ENCODE measurements around the gene LY9.

The LY9 gene

DNA sequence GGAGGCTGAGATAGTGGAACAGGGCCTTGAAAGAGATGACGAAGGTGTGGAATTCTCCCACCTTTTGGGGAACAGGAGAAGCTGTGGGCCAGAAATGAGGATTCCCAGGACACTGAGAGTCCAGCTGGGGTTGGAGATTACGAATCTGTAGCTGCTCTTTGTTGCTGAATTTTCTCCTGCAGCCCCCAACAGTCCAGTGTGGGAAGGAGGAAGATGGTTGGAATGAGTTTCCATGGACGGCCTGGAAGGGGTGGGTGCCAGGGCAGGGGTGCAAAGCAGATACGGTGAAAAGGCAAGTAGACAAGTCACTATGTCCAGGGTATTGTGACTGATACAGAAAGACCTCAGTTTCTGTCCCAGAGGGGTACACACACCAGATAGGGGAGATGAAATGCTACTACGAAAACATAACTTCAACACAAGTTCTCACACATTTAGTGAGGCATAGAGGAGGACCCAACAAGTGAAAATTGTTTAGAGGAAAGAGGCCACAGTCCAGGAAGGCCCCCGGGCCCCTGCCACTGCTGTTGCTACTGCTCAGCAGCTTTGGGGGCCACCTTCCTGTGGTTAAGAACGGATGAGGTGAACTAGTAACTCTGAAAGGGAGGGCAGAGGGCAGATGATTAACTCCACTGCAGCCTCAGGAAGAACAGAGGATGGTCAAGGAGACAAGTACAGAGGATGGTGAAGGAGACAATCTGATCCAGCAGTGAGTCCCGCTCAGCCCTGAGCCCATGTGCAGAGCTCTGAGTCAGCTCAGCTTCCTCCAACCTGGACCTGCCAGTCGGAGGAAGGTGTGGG lies 59.4 kb downstream of the LY9 start:
- no peak for DNase-seq
- no peaks in the 10 kb centered on the region for H3K9me3 Mint-ChIP-seq

DNA sequence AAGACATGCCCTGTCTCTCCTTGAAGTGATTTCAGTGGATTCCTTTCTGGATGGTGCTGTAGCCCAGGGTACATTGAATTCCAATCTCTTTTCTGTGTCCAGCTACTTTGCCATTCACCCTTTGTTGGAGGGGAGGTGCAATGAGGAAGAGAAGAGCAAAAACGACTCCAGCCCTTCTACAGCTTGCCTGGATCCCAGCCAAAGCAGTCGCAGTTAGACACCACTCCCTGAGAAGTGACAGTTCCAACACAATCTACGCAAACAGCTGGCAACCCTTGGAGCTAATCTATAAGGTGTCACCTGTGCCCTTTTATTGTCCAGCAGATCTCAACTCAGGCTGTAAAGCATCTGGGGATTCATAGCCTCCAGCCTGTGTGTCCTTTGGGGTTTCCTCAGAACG lies 62.1 kb downstream of the LY9 start:
- H3K9me3 Mint-ChIP-seq, result no peaks in the 10 kb centered on the region
- H3K4me3 Mint-ChIP-seq, result no peak overlapping the region
- no peaks in the 10 kb centered on the region for H3K36me3 Mint-ChIP-seq (ENCODE audit: low read depth)
- no peak for DNase-seq
- no peak overlapping the region for H3K27ac Mint-ChIP-seq
- H3K27me3 Mint-ChIP-seq (ENCODE audit: low read depth, poor library complexity), result peaks cover 5% of the 10 kb centered on the region
- no peak for TF ChIP-seq CTCF (IDR thresholded peaks at IDR 0.05)
- peaks cover 27% of the 10 kb centered on the region for H3K4me1 Mint-ChIP-seq

More for the DNA sequence above, 59.4 kb downstream of the LY9 start:
- H3K27ac Mint-ChIP-seq, result no peak overlapping the region
- no peak overlapping the region for H3K4me3 Mint-ChIP-seq
- H3K27me3 Mint-ChIP-seq (ENCODE audit: low read depth, poor library complexity), result peaks cover 5% of the 10 kb centered on the region
- no peak for TF ChIP-seq CTCF (IDR thresholded peaks at IDR 0.05)
- H3K4me1 Mint-ChIP-seq, result peaks cover 3% of the 10 kb centered on the region
- no peaks in the 10 kb centered on the region for H3K36me3 Mint-ChIP-seq (ENCODE audit: low read depth)

GRCh38 chr1:160858507-160858906 lies 62.5 kb downstream of the LY9 start:
- no peak for DNase-seq
- peaks cover 28% of the 10 kb centered on the region for H3K4me1 Mint-ChIP-seq
- no peak overlapping the region for H3K27ac Mint-ChIP-seq
- no peak for TF ChIP-seq CTCF (IDR thresholded peaks at IDR 0.05)
- H3K4me3 Mint-ChIP-seq, result no peak overlapping the region
- H3K27me3 Mint-ChIP-seq (ENCODE audit: low read depth, poor library complexity), result peaks cover 5% of the 10 kb centered on the region
- H3K36me3 Mint-ChIP-seq (ENCODE audit: low read depth), result no peaks in the 10 kb centered on the region
- H3K9me3 Mint-ChIP-seq, result no peaks in the 10 kb centered on the region

- TF ChIP-seq CTCF (IDR thresholded peaks at IDR 0.05), result no peak
- Mint-ChIP-seq H3K27me3 (ENCODE audit: low read depth, poor library complexity) (peaks cover 5% of the 10 kb centered on the region), H3K9me3 (no peaks in the 10 kb centered on the region), H3K4me3 (no peak overlapping the region), H3K4me1 (peaks cover 28% of the 10 kb centered on the region), H3K36me3 (ENCODE audit: low read depth) (no peaks in the 10 kb centered on the region), H3K27ac (no peak overlapping the region)
- no peak for DNase-seq
Measured at GRCh38 chr1:160859166-160859565, 63.2 kb downstream of the LY9 start.

DNA sequence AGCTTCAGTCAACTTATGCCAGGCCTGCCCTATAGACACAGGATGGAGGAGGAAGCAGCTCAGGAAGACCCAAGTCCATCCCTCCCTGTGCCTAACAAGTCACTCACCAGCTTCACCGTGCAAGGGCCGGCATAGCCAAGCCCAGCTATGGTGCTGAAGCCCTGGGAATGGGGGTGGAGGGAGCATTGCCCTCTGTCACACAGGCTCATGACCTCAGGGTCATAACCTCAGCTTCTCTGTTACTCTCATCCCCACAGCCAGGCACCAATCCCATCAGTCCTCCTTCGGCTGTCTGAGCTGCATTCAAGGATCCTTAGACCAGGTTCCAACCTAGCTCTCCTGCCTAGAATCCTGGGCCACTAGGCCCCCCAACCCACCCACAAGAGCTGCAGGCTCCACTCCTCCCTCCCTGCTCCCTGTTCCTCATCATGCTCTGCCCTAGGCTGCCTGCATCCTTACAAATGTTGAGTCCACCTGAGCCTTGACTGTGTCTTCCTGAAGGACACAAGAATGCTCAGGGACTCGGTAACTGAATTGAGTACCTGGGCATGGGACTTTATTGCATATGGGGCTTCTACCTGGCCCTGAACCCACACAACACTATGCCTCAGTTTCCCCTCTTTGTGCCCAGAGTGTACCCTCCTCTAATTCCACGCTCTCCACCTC lies 65.0 kb downstream of the LY9 start:
- no peak for TF ChIP-seq CTCF (IDR thresholded peaks at IDR 0.05)
- H3K36me3 Mint-ChIP-seq (ENCODE audit: low read depth), result no peaks in the 10 kb centered on the region
- H3K27me3 Mint-ChIP-seq (ENCODE audit: low read depth, poor library complexity), result peaks cover 7% of the 10 kb centered on the region
- no peaks in the 10 kb centered on the region for H3K9me3 Mint-ChIP-seq
- H3K4me1 Mint-ChIP-seq, result peaks cover 30% of the 10 kb centered on the region
- peak overlapping the region; percentile 19 for H3K27ac Mint-ChIP-seq
- peak; percentile 30 for DNase-seq
- H3K4me3 Mint-ChIP-seq, result no peak overlapping the region

Data from nephron progenitor cell (in vitro differentiated cells).